Caki2 (cell line): ENCODE results near the gene NTM. TPM values are rescaled to one million over a fixed set of nuclear protein-coding genes. Genes with fewer than 3 reads are reported as not detected.

Experiments
- DNase-seq: peaks from one replicate; pipeline ENCODE4 v3.0.0-alpha.2; 2015; ENCODE audit warnings: low read depth
- in situ Hi-C: cut with HindIII; loops from 2 replicates; pipeline ENCODE4 v1.10.0; 2016; ENCODE audit warnings: low sequenced_read_pairs, low pct_unique_long_range_greater_than_20kb, mixed read lengths
- total RNA-seq: library from RNA; depleted of rRNA; stranded (reverse); fragments of >200 nt; shearing (Covaris generic); gene quantifications from 2 replicates; pipeline ENCODE4 v1.2.3, GENCODE V29; 2014; ENCODE audit warnings: low replicate concordance

The NTM gene
- total RNA-seq, 1 experiment from 2014 or later = not detected

DNA sequence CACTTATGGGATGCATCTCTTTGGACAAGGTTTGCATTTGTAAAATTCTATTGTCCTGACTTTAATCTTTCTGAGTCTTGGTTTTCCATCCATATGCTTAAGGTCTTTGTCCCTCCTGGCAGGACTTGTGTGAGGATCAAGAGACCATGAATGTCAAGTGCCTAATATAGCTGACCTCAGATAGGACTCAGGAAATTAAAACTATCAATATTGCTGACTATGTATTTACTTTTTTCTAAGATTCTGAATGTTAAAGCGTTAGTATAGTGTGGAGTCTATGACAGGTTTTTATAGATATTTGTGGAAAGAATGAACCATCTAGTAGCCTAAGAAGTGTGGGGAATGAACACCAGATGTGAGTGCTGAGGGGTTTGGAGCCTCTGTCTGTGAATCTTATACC is 637.8 kb downstream of the NTM start:
- no peak for DNase-seq
- in situ Hi-C loops = no loop called here

DNA sequence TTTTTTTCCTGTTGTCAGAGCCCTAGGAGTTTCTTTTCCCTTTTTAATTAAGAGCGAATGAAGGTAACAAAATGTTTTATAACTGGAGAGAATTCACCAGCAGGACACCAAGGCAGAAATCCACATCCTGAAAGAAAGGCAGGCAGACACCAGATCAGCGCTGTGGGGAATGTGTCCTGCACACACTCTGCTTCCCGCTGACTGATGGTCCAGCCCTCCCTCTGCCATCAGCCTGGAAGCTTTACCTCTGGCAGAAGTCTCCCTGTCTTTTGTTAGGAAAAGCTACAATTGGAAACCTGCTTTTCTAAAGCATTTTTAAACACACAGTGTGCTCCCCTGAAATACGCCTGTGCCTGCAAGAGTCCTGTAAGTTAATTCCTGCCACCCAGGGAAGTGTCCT is 638.5 kb downstream of the NTM start:
- in situ Hi-C loops = no loop called here
- no peak for DNase-seq

DNA sequence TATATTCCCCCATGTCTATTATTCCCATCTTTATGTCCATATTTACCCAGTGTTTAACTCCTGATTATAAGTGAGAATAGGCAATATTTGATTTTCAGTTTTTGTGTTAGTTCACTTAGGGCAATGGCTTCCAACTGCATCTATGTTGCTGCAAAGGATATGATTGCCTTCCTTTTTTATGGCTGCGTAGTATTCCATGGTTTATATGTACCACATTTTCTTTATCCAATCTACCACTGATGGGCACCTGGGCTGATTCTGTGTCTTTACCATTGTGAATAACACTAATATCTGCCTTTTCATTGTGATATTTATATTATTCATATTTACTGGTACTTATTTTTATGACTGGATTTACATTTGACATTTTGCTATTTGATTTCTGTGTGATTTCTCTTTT is 649.6 kb downstream of the NTM start:
- in situ Hi-C loops = no loop called here
- DNase-seq = no peak

DNA sequence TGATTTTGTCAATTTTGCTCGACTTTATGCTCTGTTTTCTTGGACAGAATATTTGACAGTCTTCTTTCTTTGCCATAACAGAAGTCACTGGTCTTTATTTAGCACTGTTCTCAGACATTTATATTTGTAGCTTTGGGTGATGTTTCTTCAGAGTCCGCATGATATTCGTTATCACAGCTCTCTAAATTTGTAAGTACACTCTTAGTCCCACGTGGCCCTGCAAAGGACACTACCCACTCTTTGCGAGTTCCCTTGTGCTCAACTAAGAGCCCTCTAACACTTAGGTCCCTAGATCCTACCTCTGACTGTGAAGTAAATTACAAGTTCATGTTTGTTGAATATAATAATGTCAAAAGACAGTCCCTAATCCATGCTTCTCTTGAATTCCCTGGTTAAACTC is 651.9 kb downstream of the NTM start:
- no peak for DNase-seq
- in situ Hi-C loops = no loop called here

DNA sequence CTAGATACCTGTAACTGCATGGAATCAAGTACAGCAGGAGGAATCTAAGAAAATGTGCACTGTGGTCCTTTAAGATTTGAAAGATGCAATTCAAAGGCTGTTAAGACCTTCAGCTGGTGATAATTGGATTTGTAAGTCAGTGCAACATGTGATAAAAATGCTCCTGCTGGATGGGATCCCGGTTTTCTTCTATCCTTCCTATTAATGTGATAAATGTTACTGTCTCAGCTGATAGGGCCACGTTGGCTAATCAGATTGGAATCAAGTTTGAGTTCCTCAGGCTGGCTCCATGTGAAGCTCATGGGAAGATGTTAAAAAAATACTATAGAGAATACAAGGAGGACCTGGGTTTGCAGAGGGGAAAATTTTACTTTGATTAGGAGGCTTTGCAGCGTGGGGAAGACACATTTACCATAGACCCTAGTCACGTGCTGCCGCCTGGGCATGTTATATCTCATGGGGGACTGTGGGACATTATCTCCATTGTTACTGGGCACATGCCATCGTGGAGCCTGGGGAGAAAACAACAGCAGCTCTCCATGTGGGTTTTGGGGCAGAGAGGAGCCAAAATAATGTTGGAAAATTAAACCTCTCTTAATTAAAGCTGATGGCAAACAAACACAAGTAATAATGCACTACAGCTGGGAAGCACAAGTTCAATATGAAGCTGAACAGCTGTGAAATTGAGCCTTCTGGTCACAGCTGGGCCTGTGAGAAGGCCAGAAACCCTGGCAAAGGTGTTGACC is 652.5 kb downstream of the NTM start:
- in situ Hi-C loops = no loop called here
- no peak for DNase-seq

DNA sequence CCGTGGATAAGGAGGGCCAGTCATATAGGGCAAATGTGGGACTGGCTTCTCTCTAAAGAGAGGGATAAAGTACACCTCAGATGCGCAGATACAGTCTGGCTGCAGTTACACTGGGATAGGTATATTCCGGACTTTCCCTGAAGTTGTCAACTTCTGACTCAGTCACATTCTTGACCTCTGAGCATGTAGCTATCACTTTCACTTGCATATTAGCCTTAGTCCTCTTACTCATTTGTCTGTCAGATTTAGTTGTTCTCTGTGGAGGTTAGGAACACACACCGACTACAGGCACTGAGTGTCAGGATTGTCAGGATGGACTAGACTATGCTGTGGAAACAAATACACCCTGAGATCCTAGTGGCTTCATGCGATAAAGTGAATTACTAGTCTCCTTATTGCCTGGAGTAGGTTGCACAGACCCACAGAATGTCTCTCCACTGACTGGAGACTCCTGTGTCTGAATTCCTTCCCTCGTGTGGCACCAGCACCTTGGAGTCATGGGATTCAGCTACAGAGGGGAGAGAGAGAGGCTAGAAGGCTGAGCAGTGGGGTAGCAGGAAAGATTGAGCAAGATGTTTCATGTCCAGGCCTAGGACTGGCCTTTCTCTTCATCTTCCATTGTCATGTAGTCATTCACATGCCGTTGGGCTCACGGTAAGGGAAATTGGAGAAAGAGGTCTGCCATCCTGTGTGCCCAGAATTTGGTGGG is 654.3 kb downstream of the NTM start:
- in situ Hi-C loops = no loop called here
- peak; percentile 10 for DNase-seq

DNA sequence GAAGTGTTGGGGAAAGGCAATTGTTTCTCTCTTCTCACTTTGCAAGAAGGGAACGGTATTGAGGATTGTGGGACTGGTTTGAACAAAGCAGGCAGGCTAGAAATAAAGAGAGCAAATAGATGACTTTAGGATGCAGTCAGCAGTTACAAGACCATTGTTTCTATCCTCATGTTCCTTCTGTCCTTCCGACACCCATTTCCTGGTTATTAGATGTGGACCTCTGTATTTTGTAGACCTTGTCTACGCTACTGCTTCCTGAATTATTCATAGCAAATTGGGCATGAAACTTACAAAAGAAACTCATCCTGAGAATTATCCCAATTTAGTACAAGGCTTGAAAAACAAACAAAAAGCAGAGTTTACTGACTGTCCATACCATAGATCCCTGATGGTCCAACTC is 656.3 kb downstream of the NTM start:
- in situ Hi-C loops = no loop called here

DNA sequence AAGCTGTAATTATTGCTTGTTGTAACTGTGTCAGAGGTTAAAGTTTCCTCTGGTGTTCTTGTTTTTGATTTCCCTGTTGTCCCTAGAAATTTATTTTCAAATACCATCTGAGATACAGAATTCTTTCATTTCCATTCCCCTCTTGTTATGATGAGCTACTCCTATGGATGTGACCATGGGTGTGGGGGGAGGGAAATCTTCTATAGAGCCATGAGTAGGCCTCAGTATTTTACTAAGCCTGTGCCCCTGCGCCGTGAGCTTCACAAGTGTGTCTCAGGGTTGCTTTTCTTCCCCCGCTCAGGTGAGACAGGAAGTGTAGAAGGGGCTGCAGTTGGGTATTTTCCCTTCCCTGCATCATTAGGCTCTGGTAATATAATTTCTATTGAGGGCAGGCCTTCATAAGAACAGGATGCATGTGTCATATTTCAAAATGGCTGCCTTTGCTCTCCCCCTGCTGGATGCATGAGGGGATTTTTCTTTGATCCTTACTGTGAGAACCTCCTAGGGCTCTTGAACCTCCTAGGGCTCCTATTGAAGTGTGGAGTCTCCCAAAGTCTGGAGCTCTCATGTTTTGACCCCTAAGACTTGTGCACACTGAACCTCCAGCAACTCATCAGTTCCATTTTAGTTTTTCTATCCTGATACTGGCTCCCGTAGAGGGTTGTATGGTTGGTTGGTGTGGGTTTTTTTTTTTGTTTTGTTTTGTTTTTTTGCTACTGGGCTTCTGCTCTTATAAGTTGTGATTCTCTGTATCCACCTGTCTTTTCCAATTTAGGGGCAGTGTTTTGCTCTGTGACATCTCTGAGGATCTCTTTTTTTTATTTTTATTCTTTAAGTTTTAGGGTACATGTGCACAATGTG is 658.2 kb downstream of the NTM start:
- in situ Hi-C loops = no loop called here
- peak; percentile 1 for DNase-seq

More for the DNA sequence above, 656.3 kb downstream of the NTM start:
- no peak for DNase-seq

DNA sequence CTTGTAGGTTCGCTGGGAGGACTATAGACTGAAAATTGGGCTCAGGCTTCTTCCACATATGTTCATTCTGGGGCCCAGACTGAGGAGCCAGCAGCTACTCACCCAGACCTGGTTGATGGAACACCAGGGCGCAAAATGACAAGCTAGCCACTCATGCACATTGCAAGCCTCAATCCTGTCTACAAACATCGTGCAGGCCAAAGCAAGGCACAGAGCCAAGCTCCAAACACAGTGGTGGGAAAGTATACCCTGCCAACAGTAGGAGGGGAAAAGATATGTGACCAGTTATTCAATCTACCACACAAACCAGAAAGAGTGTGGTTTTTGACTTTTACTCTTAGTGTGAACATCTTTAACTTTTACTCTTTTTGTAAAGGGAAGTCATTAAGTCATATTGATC is 660.5 kb downstream of the NTM start:
- DNase-seq = no peak
- in situ Hi-C loops = no loop called here

DNA sequence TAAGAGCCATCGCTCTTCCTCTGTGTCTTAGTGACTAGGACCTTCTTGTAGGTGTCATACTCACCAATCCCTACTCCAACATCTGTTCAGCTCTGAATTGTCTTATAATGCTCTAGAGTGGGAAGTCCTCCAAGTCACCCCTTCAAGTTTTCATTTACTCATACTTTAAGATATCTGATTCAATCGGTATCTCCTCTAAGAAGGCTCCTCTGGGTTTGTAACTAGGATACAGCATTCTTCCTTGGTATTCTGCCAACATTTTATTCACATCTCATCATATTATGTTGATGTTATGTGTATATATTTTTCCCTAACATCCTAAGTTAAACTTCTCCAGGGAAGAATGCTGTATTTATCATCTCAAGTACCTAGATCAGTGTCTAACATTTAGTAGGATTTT is 662.1 kb downstream of the NTM start:
- no peak for DNase-seq
- in situ Hi-C loops = no loop called here

DNA sequence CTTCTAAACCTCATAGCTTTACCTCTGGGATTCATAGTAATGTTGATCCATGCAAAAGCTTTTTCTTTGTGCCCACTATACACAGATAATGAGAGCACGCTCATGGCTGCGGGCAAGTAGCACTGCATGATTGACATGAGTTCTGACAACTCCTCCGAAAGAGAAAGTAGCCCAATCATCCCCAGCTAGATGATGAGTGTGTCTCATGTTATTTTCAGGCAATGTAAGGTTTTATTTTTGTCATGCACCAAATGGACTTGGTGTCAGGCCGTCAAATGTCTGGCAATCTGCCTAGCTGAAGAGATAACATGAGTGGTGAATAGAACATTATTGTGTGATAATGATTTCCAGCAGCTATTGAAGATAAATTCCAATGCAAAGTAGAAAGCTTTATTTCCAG is 662.6 kb downstream of the NTM start:
- DNase-seq = no peak
- in situ Hi-C loops = no loop called here

DNA sequence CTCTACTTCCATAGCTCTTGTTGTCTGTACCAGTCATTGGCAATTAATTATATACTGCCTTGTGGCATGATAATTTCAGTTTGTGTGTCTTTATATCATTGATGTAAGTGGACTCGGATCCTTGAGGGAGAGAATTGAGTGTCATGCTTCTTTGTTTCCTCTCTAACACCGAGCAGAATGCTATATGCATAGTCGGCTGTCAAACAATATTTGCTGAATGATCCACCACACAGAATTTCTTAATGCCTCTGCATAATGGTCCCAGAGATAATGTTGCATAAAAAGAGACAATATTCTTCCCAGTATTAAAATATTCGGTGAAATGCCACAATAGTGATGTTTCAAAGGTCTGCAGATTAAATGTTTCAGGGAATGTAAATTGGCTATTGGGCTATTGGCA is 664.8 kb downstream of the NTM start:
- in situ Hi-C loops = no loop called here
- no peak for DNase-seq

DNA sequence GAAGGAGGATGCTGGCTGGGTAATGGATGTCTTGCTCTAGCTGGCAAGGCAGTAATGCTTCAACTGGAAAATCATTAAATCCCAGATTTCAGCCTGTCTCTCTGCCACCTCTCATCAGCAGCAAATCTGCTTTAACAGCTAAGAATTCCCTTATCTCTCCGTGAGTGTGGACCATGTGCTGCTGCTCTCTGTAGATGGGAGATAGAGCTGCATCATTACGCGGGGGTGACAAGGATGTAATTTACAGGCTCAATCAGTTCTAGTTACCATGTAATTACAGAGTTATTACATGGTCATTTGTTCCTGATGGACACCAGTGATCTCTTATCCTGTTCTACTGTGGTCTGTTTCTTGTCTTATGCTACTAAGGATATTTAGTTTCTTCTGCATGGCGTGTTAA is 665.4 kb downstream of the NTM start:
- in situ Hi-C loops = no loop called here
- no peak for DNase-seq

DNA sequence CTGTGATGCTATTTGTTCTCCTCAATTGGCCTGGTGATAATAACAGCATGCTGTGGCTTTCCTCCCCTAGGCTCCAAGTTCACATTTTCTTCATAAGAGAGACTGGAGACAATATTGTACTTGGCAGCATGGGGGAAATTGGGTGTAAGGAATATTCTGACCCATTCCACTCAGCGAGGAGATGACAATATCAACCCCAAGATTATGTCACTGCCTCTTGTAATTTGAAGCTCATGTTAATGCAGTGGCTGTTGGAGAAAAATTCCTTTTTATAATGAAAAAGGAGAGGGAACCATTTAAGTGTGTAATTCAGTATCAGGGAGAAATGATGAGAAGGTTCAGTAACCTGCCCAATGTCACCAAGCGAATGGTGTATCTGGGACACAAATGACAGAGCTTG is 665.8 kb downstream of the NTM start:
- no peak for DNase-seq
- in situ Hi-C loops = no loop called here

DNA sequence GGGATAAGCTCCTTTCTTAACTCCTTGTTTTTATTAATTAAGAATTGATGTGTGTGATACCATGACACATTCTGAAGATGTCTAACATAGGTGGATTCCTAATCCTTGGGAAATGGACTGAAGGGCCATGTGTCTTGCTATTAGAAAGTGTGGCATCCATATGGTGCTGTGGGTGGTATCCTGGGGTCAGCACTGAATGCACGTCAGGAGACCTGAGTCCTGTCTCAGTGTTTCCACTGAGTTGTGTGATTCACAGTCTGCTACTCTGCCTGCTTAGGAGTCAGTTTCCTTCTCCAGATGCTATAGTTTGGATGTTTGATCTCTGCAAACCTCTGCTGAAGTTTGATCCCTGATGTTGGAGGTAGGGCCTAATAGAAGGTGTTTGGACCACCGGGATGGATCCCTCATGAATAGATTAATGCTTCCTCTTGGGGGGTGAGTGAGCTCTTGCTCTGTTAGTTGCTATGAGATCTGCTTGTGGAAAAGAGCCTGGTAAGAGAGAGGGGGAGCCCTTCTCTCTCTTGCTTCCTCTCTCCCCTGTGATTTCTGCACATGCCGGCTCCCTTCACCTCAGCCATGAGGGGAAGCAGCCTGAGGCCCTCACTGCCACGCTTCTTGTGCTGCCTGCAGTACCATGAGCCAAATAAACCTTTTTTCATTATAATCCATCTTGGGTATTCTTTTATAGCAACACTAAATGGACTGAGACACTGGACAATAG is 666.5 kb downstream of the NTM start:
- in situ Hi-C loops = no loop called here
- no peak for DNase-seq

DNA sequence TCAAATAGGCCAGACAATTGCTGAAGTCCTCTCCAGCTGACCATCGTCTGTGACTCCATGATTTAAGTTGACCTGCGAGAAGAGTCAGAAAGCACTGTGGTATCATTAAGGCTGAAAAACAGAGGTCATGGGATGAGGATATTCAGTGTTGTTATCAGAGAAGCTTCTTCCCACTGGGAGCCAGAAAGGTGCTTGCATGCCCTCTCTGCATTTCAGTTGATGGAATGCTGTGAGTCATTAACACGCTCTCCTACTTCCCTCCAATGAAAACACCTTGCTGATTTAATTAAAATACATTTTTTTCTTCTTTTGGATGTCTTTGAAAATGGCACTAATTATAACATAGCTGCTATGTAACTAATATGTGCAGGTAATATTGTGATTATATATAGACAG is 667.0 kb downstream of the NTM start:
- DNase-seq = no peak

DNA sequence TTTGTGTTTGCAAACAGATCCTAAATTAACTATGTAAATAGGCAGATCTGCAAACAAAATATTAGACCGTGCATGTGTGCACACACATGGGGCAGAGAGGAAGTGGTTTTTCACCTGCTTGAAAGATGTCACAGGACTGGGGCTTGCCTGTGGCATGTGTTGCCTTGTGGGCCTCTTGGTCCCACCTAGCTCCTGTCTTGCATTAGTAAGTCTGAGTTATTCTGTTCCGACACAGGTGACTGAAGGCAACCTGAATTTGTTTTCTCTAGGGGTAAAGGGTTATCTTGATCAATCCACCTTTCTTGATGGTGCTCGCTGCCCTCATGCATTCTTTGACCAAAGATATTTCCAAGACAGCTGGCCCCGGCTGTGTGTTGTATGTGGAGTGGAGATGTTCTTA is 667.5 kb downstream of the NTM start:
- DNase-seq = no peak
- in situ Hi-C loops = no loop called here

More for the DNA sequence above, 667.0 kb downstream of the NTM start:
- in situ Hi-C loops = no loop called here

DNA sequence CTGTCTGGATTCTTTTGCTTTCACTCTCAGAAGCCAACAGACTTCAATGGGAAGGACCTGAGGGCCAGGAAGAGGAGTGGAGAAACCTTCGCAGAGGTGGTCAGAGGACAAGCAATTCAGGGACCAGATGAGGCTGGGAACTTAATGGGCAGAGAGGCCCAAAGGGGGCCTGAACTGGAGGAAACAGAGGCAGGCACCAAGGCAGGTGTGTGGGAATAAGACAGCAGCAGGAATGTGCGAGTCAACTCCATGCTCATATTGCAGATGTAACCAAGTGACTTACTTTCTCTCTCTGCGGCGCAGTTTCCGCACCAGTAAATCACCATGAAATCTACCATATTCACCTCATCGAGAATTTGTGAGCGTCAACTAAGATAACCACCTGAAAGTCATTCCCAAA is 669.1 kb downstream of the NTM start:
- no peak for DNase-seq
- in situ Hi-C loops = no loop called here

DNA sequence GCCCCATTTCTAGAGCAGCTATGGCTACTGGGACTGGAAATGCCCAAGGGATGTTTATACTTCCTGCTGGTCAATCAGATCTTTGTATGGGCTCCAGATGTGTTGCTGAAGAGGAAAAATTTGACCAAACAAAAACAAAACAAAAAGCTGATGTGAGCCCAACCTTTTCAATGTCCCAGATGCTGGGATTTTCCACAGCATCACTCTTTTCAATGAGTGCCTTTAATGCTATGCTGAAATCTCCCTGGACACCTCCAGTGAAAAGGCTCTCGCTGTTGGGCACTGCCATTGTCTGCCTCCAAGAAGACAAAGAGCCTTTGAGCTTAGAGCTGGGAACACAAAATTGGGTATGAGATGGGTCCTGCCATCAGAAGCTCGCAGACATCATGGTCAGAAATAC is 671.9 kb downstream of the NTM start:
- in situ Hi-C loops = no loop called here
- DNase-seq = no peak
